Activated CD4-positive, alpha-beta memory T cell treated with anti-CD3 and anti-CD28 coated beads, Interleukin-2, amount 10 ng/mL, durations not matched to agents 7 days and 5 days (primary cell): ENCODE results near the gene ZNF618. TPM values are rescaled to one million over a fixed set of nuclear protein-coding genes. Genes with fewer than 3 reads are reported as not detected.

ENCODE experiments used
- CTCF ChIA-PET: fragments of 350-600 bp; sonication (Branson Sonifier 250); formaldehyde crosslinking; loops from one replicate; lab custom pipeline; 2021; ENCODE audit warnings: antibody characterized with exemption, inconsistent platforms; lab: Charles Lee
- POLR2A ChIA-PET: fragments of 350-600 bp; sonication (Branson Sonifier 250); formaldehyde crosslinking; loops from one replicate; lab custom pipeline; 2021; ENCODE audit warnings: antibody characterized with exemption; lab: Charles Lee
- DNase-seq: peaks from one replicate; pipeline ENCODE4 v3.0.0-alpha.2; 2020
- H3K27ac Mint-ChIP-seq: one replicate; pipeline ENCODE4 v1.8.0; 2021; ENCODE audit warnings: mild to moderate bottlenecking, mixed read lengths
- H3K27me3 Mint-ChIP-seq: one replicate; pipeline ENCODE4 v1.8.0; 2021; ENCODE audit warnings: mixed read lengths
- H3K36me3 Mint-ChIP-seq: one replicate; pipeline ENCODE4 v1.8.0; 2021; ENCODE audit warnings: low read depth, mixed read lengths
- H3K4me1 Mint-ChIP-seq: one replicate; pipeline ENCODE4 v1.8.0; 2021; ENCODE audit warnings: mixed read lengths
- H3K4me3 Mint-ChIP-seq: one replicate; pipeline ENCODE4 v1.8.0; 2021; ENCODE audit warnings: mild to moderate bottlenecking, mixed read lengths
- H3K9me3 Mint-ChIP-seq: one replicate; pipeline ENCODE4 v1.8.0; 2021; ENCODE audit warnings: mixed read lengths
- total RNA-seq, 2 experiments: library from RNA; stranded (reverse); gene quantifications; one replicate each; pipeline ENCODE4 v1.2.3, GENCODE V29; 2021

Gene ZNF618
- total RNA-seq, 2 experiments from 2014 or later: 0.15 to 0.25 TPM

GRCh38 chr9:113934167-113934828 lies 58.2 kb downstream of the ZNF618 start:
- Mint-ChIP-seq H3K4me1 (no peaks in the 10 kb centered on the region), H3K36me3 (no peaks in the 10 kb centered on the region), H3K27ac (no peak overlapping the region), H3K27me3 (peaks cover 2% of the 10 kb centered on the region), H3K4me3 (no peak overlapping the region), H3K9me3 (no peaks in the 10 kb centered on the region)
- ChIA-PET POLR2A (no interaction called here), CTCF (no interaction called here)
- DNase-seq: no peak

GRCh38 chr9:113934829-113935676 lies 58.9 kb downstream of the ZNF618 start:
- POLR2A ChIA-PET: no interaction called here
- no peak for DNase-seq
- Mint-ChIP-seq H3K36me3 (no peaks in the 10 kb centered on the region), H3K27me3 (peaks cover 2% of the 10 kb centered on the region), H3K9me3 (no peaks in the 10 kb centered on the region), H3K27ac (no peak overlapping the region), H3K4me1 (no peaks in the 10 kb centered on the region), H3K4me3 (no peak overlapping the region)
- CTCF ChIA-PET: no interaction called here

- H3K27me3 Mint-ChIP-seq: peaks cover 4% of the 10 kb centered on the region
These were observed 59.7 kb downstream of the ZNF618 start for GRCh38 chr9:113935677-113936380.

GRCh38 chr9:113940077-113940476 lies 64.0 kb downstream of the ZNF618 start:
- Mint-ChIP-seq H3K4me1 (no peaks in the 10 kb centered on the region), H3K36me3 (no peaks in the 10 kb centered on the region), H3K9me3 (no peaks in the 10 kb centered on the region), H3K4me3 (no peak overlapping the region), H3K27ac (no peak overlapping the region), H3K27me3 (peaks cover 8% of the 10 kb centered on the region)
- DNase-seq: no peak
- CTCF ChIA-PET: no interaction called here
- POLR2A ChIA-PET: no interaction called here

More at GRCh38 chr9:113935677-113936380, 59.7 kb downstream of the ZNF618 start:
- ChIA-PET POLR2A (no interaction called here), CTCF (no interaction called here)
- Mint-ChIP-seq H3K9me3 (no peaks in the 10 kb centered on the region), H3K27ac (no peak overlapping the region), H3K36me3 (no peaks in the 10 kb centered on the region), H3K4me1 (no peaks in the 10 kb centered on the region), H3K4me3 (no peak overlapping the region)
- DNase-seq: no peak

- Mint-ChIP-seq H3K27me3 (peaks cover 8% of the 10 kb centered on the region), H3K9me3 (no peaks in the 10 kb centered on the region), H3K36me3 (no peaks in the 10 kb centered on the region), H3K4me1 (no peaks in the 10 kb centered on the region), H3K4me3 (no peak overlapping the region), H3K27ac (no peak overlapping the region)
- ChIA-PET POLR2A (no interaction called here), CTCF (no interaction called here)
- no peak for DNase-seq
These were observed 64.9 kb downstream of the ZNF618 start for GRCh38 chr9:113941056-113941455.

- H3K4me3 Mint-ChIP-seq: no peak overlapping the region
- DNase-seq: no peak
- CTCF ChIA-PET: no interaction called here
- H3K9me3 Mint-ChIP-seq: no peaks in the 10 kb centered on the region
- H3K27me3 Mint-ChIP-seq: peaks cover 8% of the 10 kb centered on the region
- H3K27ac Mint-ChIP-seq: no peak overlapping the region
- no peaks in the 10 kb centered on the region for H3K36me3 Mint-ChIP-seq
- POLR2A ChIA-PET: no interaction called here
- no peaks in the 10 kb centered on the region for H3K4me1 Mint-ChIP-seq
These were observed 65.4 kb downstream of the ZNF618 start for GRCh38 chr9:113941526-113941925.

- Mint-ChIP-seq H3K9me3 (no peaks in the 10 kb centered on the region), H3K4me3 (no peak overlapping the region), H3K27ac (no peak overlapping the region), H3K4me1 (no peaks in the 10 kb centered on the region), H3K36me3 (no peaks in the 10 kb centered on the region), H3K27me3 (peaks cover 7% of the 10 kb centered on the region)
- ChIA-PET CTCF (no interaction called here), POLR2A (no interaction called here)
- DNase-seq: no peak
These were observed 67.3 kb downstream of the ZNF618 start for GRCh38 chr9:113943112-113944009.

GRCh38 chr9:113945784-113946183 lies 69.7 kb downstream of the ZNF618 start:
- CTCF ChIA-PET: no interaction called here
- H3K27ac Mint-ChIP-seq: no peak overlapping the region
- POLR2A ChIA-PET: no interaction called here
- H3K4me3 Mint-ChIP-seq: no peak overlapping the region
- H3K4me1 Mint-ChIP-seq: no peaks in the 10 kb centered on the region
- no peaks in the 10 kb centered on the region for H3K9me3 Mint-ChIP-seq
- DNase-seq: no peak
- H3K36me3 Mint-ChIP-seq: no peaks in the 10 kb centered on the region
- peaks cover 5% of the 10 kb centered on the region for H3K27me3 Mint-ChIP-seq

- no peaks in the 10 kb centered on the region for H3K4me1 Mint-ChIP-seq
- no peaks in the 10 kb centered on the region for H3K9me3 Mint-ChIP-seq
- H3K4me3 Mint-ChIP-seq: no peak overlapping the region
- ChIA-PET POLR2A (no interaction called here), CTCF (no interaction called here)
- H3K27me3 Mint-ChIP-seq: peaks cover 3% of the 10 kb centered on the region
- H3K27ac Mint-ChIP-seq: no peak overlapping the region
- H3K36me3 Mint-ChIP-seq: no peaks in the 10 kb centered on the region
- no peak for DNase-seq
These were observed 70.5 kb downstream of the ZNF618 start for GRCh38 chr9:113946496-113947115.

GRCh38 chr9:113947941-113948340 lies 71.8 kb downstream of the ZNF618 start:
- ChIA-PET CTCF (no interaction called here), POLR2A (no interaction called here)
- Mint-ChIP-seq H3K27me3 (no peaks in the 10 kb centered on the region), H3K4me1 (no peaks in the 10 kb centered on the region), H3K4me3 (no peak overlapping the region), H3K9me3 (no peaks in the 10 kb centered on the region), H3K27ac (no peak overlapping the region), H3K36me3 (no peaks in the 10 kb centered on the region)
- DNase-seq: no peak

GRCh38 chr9:113948891-113949570 lies 72.9 kb downstream of the ZNF618 start:
- no peak overlapping the region for H3K27ac Mint-ChIP-seq
- no peaks in the 10 kb centered on the region for H3K36me3 Mint-ChIP-seq
- POLR2A ChIA-PET: no interaction called here
- H3K4me1 Mint-ChIP-seq: no peaks in the 10 kb centered on the region
- H3K4me3 Mint-ChIP-seq: no peak overlapping the region
- H3K27me3 Mint-ChIP-seq: no peaks in the 10 kb centered on the region
- no peaks in the 10 kb centered on the region for H3K9me3 Mint-ChIP-seq
- CTCF ChIA-PET: no interaction called here
- DNase-seq: no peak

- H3K4me3 Mint-ChIP-seq: no peak overlapping the region
- ChIA-PET POLR2A (no interaction called here), CTCF (no interaction called here)
- H3K36me3 Mint-ChIP-seq: no peaks in the 10 kb centered on the region
- no peak for DNase-seq
- H3K9me3 Mint-ChIP-seq: no peaks in the 10 kb centered on the region
- H3K27me3 Mint-ChIP-seq: no peaks in the 10 kb centered on the region
- no peaks in the 10 kb centered on the region for H3K4me1 Mint-ChIP-seq
- no peak overlapping the region for H3K27ac Mint-ChIP-seq
These were observed 73.5 kb downstream of the ZNF618 start for GRCh38 chr9:113949571-113950078.
